NCI-H187 treated with DMSO at 0.1 percent for 48 hours (cell line): ENCODE results near the gene ZNF473.
"Not testable (repeated sequence)": the region's sequence is repeated elsewhere in the genome, so short reads cannot be mapped to it uniquely, and the experiment has no call there.

Experiments
- DNase-seq: peaks from one replicate; lab custom pipeline; 2025; lab: John Stamatoyannopoulos, UW

The ZNF473 gene

DNA sequence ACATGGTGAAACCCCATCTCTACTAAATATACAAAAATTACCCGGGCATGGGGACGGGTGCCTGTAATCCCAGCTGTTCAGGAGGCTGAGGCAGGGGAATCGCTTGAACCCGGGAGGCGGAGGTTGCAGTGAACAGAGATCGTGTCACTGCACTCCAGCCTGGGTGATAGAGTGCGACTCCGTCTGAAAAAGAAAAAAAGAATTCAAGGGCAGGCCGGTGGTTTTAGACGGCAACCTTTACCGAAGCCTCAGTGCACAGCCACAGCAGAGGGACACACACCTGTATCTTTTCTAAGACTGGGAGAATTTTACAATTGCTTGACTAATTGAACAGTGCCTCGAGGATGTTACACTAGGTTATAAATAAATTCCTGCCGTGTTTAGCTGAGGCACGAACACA is 73.9 kb downstream of the ZNF473 start:
- DNase-seq = not testable (repeated sequence)

DNA sequence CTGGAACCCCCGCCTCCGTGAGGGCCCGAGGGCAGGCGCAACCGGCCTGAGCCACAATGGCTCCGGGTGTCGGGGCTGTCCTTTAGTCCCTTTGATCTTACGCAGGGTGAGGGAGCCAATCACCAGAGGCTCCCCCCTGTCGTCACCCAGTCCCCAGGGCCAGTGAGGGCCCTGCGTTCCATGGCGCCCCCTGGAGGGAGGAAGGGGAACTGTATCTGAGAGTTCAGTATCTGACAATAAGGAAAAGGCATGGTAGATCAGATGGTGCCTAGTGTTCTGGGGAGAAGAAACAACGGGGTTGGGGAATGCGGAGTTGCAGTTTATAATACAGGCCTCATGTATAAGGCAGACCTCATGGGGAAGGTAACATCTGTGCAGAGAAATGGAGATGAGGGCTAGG is 75.1 kb downstream of the ZNF473 start:
- not testable (repeated sequence) for DNase-seq
